ENCODE measurements around the gene HSPA1L.

Gene HSPA1L

DNA sequence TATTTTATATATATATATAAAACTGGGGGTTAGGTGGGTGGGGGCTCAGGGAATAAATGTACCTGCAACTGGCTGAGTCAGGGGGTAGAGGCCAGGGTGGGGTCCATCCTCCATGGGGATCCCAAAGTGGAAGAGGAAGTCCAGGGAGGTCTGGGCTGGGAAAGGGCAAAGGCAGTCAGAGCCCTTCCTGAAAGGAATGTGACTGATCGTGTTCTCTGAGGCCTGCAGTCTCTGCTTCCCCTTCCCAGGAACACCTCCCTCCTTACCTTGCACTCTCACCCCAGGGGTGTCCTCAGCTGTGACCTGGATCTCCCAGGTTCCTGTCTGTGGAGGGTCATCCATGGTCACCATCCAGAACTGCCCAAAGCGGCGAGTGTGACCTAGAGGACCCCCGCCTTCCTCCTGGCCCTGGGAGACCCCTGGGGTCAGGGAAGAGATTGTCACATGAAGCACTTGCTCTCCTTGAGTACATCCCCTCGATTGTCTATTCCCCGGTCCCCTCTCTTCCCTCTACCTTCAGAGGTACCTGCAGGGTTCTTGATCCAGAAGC lies 47.9 kb downstream of the HSPA1L start:
- no peak overlapping the region for H3K4me3 ChIP-seq (ENCODE audit: low read depth, low read length)

DNA sequence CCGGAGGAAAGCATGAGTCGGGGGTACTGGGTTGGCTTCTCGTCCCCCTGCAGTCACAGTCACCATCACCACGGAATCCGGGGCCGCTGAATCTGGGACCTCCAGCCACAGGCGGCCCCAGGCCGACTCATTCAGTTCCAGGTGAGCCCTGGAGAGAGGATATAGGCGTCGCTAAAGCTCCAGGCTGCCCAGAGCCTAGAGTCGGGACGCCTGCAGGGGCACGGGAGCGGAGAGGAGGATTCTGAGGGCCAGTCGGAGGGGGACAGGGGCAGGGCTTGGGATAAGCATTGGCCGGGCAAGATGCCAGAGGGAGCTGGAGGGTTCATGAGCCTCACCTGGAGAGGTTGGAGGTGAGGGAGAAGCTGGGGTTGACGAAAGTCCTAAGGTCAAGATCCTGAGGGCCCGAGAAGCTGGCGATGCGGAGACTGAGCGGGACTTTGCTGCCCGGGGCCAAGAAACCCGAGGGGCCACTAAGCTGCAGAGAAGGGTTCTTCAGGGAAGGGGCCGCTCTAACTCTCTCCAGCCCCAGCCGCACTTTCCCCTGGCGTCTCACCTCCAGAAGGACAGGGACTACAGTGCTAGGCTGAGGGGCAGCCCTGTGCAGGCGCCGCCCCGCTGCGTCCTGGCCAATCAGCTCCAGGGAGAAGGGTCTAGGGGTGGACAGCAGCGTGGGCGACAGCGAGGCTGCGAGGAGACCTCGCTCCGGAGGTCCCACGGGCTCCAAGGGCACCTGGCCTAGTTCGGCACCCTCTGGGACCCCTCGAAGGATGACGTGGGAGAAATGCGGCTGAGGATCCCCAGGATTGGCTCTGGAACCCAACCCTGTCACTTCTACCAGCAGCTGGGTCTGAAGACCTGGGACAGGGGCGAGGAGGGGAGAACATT lies 48.9 kb downstream of the HSPA1L start:
- no peak overlapping the region for H3K4me3 ChIP-seq (ENCODE audit: low read depth, low read length)

DNA sequence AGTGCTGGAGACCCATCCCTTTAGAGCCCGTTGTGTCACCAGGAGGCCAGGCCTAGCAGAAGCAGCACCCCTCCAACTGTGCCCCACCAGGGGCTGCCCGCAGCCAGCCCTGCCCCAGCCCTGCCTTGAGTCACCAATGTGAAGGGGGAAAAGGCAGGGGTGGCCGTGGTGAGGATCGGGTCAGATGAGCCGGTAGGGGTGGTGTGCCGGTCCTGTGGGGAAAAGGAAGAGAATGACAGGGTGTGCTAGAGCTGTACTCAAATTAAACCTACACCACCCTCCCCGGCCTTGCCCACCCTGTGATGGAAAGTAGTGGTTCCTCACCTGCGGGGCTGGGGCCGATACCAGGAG lies 49.5 kb downstream of the HSPA1L start:
- H3K4me3 ChIP-seq (ENCODE audit: low read depth, low read length) = no peak overlapping the region

DNA sequence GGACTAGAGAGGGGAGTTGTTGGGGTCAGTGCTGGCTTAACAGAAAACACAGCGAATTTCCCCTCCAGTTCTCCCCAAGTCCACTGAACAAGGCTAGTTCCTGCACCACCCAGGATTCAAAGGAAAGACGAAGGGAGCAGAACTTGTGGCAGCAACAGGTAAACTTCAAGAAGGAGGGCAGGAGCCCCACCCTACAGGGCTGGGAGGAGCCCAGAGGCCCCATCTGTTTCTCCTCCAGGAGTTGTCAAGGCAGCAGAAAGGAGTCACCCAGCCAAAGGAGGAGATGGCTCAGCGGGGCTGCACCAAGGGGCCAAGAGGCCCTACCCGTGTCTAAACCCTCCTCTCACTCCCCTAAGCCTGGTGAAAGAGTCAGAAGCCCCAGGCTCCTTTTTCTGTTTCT lies 50.9 kb downstream of the HSPA1L start:
- no peak overlapping the region for H3K4me3 ChIP-seq (ENCODE audit: low read depth, low read length)

DNA sequence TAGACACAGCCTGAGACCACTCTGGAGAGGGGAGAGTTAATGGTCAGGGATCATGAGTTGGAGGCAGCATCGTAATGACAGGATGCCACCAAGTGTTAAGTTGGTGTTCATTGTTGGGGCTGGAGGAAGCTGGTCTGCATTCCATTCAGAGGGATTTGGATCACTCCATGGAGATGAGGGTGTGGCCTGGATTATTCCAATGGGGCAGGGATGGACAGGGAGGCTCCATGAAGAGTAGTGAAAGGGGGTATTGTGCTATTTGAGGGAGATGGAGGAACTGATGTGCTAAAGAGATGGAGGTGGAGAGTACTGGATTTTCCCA lies 51.5 kb downstream of the HSPA1L start:
- no peak overlapping the region for H3K4me3 ChIP-seq (ENCODE audit: low read depth, low read length)

DNA sequence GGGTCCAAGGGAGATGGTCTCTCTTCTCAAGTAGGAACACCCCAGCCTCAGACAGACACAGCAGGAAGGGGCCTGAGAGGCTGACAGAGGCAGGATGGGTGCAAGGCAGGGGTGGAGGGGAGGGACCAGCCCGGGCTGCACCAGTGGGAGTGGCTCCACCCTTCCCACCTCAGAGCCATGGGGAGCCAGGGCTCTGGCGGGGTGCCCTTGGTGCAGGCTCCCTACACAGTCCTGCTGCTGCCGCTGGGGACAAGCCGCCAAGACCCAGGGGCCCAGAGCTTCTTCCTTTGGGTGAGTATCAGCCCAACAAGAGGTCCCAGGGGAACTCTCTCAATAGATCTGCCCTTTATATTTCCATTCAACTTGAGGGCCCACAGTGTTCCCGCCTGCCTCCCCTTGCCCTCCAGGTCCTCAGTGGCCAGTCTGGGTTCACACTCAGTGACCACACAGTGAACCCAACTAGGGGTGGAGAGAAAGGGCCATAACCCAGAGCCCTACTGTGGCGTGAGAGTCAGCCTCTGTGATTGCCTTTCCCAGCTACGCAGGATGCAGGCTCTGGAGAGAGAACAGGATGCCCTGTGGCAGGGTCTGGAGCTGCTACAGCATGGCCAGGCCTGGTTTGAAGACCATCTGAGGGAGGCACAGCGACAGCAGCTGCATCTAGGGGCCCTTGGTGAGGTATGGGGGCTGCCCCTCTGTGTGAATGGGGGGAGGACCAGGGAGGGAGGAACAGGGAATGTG lies 52.0 kb downstream of the HSPA1L start:
- H3K4me3 ChIP-seq (ENCODE audit: low read depth, low read length) = no peak overlapping the region

DNA sequence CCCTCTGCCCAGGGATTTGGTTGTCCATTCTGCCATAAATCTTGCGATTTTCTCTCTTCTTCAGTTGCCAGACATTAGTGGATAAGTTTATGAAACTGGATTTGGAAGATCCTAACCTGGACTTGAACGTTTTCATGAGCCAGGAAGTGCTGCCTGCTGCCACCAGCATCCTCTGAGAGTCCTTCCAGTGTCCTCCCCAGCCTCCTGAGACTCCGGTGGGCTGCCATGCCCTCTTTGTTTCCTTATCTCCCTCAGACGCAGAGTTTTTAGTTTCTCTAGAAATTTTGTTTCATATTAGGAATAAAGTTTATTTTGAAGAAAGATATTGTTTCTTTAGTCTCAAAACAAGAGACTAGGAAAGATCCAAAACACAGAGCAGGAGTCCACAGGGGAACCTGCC lies 52.7 kb downstream of the HSPA1L start, which contains the start of gene SAPCD1:
TSS of gene SAPCD1 (plus strand) at position 301 of the 400 bp plus-strand sequence. CDS start 399 bp downstream, outside the sequence.
- H3K4me3 ChIP-seq (ENCODE audit: low read depth, low read length) = no peak within 1 kb of the TSS

DNA sequence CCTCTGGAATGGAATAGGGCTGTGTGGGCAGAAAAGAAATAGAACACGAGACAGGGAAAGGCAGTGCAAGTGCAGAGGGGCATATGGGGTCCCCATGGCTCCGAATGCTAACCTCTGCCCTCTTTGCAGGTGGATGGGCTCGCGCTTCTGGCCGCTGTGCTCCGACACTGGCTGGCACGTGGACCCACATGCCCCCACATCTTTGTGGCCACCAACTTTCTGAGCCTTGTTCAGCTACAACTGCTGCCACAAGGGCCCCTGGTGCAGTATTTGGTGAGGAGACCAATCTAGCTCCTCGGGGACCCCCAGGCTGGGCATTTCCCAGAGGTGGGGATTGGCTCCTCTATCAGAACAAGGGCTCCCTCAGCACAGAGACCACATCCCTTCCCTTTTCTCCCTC lies 53.7 kb downstream of the HSPA1L start:
- no peak overlapping the region for H3K4me3 ChIP-seq (ENCODE audit: low read depth, low read length)

DNA sequence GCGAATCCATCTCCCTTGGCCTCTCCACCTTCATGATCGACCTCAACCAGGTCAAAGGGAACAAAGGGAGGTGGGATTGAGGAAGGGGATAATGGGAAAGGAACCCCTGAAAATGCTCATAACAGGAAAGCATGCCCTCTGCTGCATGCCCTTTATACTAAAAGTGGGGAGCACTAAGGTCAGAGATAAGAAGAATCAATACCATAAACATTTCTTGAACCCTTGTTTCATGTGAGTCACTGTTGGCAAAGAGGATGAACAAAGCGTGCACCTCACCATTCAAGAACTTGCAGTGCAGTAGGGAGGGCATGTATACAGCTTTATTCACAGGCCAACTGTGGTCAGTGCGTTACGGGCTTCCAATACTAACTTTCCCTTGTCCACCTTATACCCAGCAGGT lies 54.3 kb downstream of the HSPA1L start:
- H3K4me3 ChIP-seq (ENCODE audit: low read depth, low read length) = no peak overlapping the region

Data from iPS-11a (cell line).